ENCODE results near the gene ARMC2.
"Not testable (repeated sequence)": the region's sequence is repeated elsewhere in the genome, so short reads cannot be mapped to it uniquely, and the experiment has no call there.

Gene ARMC2

DNA sequence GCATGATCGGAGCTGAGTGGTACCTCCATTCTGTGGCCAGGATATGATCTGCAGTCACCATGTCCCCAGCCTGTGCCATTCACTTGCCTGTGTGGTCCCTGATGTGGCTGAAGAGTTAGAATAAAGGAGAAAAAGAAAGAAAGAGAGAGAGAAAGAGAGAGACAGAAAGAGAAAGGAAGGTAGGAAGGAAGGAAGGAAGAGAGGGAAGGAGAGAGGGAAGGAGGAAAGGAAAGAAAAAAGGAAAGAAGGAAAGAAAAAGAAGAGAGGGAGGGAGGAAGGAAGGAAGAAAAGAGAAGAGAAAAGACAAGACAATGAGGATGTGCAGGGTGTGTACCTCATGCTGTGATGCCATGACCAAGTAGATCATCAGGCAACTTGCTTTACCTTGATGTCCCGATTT is 22.1 kb downstream of the ARMC2 start:
- DNase-seq (ENCODE audit: low spot score), result no peak

GRCh38 chr6:108872141-108872557 is 23.9 kb downstream of the ARMC2 start:
- no peak for DNase-seq (ENCODE audit: low spot score)

GRCh38 chr6:108872575-108872974 is 24.4 kb downstream of the ARMC2 start:
- DNase-seq (ENCODE audit: low spot score), result no peak

- no peak for DNase-seq (ENCODE audit: low spot score)
Measured at GRCh38 chr6:108873251-108873650, 25.0 kb downstream of the ARMC2 start.

- no peak for DNase-seq (ENCODE audit: low spot score)
Measured at GRCh38 chr6:108873971-108874370, 25.7 kb downstream of the ARMC2 start.

DNA sequence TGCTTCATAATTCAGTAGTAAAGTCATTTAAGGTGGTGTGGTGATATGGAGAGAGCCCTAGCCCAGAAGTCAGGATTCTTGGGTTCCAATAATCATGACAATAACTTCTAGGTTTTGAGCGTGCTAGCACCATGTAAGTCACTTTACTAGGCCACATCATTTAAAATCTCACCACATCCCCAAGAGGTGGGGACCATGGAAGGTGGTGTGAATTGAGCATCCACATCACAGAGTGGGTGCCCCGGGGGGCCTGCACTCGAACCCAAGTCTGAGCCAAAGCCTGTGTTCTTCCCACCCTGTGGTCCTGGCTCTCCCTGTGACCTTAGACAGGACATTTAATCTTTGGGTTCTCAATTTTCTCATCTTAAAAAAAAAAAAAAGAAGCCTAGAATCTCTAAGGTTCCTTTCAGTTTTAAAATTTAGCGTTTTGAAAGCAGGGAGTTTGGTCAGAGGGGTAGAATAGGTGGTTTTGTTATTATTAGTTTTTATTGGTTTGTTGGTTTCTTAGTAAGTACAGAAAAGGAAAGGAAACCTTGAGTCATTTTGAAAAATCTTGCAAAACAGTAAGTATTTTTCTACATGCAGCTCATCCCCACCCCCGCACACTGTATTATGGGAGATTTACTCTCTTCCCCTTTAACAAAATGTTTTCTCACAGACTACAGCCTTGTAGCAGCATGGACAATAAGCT is 26.4 kb downstream of the ARMC2 start:
- no peak for DNase-seq (ENCODE audit: low spot score)

- DNase-seq (ENCODE audit: low spot score), result no peak
Measured at GRCh38 chr6:108875161-108875555, 26.9 kb downstream of the ARMC2 start.

GRCh38 chr6:108877046-108877751 is 29.0 kb downstream of the ARMC2 start:
- no peak for DNase-seq (ENCODE audit: low spot score)

DNA sequence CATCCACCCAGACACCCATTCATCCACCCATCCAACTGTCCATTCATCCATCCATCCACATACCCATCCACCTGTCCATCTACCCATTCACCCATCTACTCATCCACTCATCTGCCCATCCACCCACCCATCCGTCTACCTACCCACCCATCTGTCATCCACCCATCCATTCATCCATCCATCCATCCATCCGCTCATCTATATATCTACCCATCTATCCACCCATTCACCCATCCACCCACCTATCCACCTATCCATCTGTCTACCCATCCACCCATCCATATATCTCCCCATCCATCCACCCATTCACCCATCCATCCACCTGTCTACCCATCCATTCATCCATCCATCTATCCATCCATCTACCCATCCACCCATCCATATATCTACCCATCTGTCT is 30.7 kb downstream of the ARMC2 start:
- DNase-seq (ENCODE audit: low spot score), result no peak

GRCh38 chr6:108883172-108883571 is 35.0 kb downstream of the ARMC2 start:
- DNase-seq (ENCODE audit: low spot score), result no peak

- no peak for DNase-seq (ENCODE audit: low spot score)
Measured at GRCh38 chr6:108884211-108885059, 36.2 kb downstream of the ARMC2 start.

DNA sequence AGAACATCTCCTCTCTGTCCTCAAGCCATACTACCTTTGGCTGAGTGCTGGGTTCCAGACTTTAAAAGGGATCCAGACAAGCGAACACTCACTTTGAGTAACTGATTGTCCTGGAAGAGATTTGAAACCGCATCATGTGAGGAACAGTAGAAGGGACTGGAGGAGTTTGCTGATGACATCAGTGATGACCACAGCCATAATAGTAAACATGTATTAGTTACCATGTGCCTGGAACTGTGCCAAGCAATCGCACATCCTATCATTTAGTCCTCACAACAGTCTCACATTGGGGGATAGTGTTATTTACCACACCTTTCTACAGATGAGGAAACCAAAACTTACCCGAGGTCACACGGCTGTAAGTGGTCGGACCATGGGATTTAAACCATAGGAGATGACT is 39.8 kb downstream of the ARMC2 start:
- DNase-seq (ENCODE audit: low spot score), result no peak

DNA sequence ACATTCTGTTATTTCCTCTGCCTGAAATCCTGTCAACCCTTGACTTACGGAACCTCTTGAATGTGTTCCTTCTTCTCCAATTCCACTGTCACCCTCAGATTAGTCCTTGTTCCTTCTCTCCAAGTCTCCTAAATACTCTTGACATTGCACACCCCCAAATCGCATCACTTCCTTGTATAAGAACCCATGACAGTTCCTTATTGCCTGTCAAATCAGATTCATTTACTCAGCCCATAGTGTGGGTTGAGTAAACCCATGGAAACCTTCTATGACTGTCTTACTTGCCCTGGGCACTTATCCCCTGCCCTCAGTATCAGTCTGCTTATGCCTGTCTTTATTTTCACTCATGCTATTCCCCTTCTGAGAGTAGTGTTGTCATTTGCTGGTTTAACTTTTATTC is 40.5 kb downstream of the ARMC2 start:
- no peak for DNase-seq (ENCODE audit: low spot score)

DNA sequence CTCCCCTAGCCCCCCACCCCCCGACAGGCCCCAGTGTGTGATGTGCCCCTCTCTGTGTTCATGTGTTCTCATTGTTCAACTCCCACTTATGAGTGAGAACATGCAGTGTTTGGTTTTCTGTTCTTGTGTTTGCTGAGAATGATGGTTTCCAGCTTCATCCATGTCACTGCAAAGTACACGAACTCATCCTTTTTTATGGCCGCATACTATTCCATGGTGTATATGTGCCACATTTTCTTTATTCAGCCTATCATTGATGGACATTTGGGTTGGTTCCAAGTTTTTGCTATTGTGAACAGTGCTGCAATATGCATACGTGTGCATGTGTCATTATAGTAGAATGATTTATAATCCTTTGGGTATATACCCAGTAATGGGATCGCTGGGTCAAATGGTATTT is 42.7 kb downstream of the ARMC2 start:
- DNase-seq (ENCODE audit: low spot score), result not testable (repeated sequence)

- DNase-seq (ENCODE audit: low spot score), result no peak
Measured at GRCh38 chr6:108895571-108895970, 47.3 kb downstream of the ARMC2 start.

DNA sequence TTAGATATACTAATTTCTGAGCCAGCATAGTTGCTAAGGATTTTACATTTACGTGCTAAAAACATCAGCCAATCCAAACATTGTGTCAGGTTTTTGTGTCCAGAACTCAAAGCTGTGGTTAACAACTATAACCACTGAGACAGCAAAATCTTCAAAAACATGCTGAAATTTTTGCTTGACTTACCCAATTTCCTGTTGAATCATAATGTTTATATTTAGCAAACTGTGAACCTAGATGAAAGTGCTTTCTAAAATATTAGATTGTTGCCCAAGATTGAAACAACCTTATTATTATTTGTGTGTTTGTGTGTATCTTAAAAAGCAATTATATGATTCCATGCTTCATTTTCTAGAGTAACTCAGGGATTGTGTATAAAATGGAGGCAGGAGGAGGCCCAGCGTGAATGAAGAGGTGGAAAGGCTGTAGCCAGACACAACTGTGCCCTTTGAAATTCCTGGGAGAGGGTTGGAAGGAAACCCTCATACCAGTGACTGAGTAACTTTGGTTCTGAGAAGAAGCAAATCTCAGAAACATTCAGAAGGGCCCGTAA is 48.0 kb downstream of the ARMC2 start:
- DNase-seq (ENCODE audit: low spot score), result no peak

- DNase-seq (ENCODE audit: low spot score), result peak; percentile 31
Measured at GRCh38 chr6:108897371-108897770, 49.1 kb downstream of the ARMC2 start.

DNA sequence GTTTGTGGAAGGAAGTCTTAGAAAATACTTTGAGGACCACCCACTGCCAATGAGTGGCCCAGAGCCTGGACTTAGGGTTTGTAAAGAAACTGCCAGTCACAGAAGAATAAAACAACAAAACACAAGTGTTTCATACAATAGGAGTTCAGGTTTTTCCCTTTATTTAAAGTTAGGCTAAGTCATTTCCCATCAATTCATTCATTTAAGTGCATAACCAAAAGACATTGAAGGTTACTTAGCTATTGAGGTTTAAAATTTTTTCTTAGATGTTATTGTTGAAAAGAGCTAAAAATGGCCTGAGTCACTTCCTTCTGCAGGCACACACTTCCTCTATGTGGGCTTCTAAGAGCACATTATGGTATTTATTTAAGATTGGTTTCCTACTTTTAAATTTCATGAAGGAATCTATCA is 54.2 kb downstream of the ARMC2 start:
- peak; percentile 30 for DNase-seq (ENCODE audit: low spot score)

GRCh38 chr6:108903796-108904195 is 55.6 kb downstream of the ARMC2 start:
- no peak for DNase-seq (ENCODE audit: low spot score)

DNA sequence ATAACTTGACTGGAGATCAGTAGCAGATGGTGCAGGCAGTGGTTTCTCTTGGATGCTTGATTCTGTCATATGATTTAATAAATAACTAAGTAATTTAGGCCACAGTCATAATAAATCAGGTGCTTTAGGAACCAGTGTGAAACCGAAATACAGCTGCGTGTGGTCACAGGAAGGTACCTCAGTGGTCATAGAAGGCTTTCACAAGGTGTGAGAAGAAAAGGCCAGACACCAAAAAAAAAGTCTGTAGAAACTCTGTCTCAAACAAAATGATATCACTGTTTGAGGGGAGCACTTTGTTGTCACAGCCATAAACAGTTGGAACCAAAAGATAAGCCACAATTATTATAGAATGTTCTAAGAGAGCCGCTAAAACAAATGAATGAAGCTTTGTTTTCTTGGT is 56.5 kb downstream of the ARMC2 start:
- no peak for DNase-seq (ENCODE audit: low spot score)

DNA sequence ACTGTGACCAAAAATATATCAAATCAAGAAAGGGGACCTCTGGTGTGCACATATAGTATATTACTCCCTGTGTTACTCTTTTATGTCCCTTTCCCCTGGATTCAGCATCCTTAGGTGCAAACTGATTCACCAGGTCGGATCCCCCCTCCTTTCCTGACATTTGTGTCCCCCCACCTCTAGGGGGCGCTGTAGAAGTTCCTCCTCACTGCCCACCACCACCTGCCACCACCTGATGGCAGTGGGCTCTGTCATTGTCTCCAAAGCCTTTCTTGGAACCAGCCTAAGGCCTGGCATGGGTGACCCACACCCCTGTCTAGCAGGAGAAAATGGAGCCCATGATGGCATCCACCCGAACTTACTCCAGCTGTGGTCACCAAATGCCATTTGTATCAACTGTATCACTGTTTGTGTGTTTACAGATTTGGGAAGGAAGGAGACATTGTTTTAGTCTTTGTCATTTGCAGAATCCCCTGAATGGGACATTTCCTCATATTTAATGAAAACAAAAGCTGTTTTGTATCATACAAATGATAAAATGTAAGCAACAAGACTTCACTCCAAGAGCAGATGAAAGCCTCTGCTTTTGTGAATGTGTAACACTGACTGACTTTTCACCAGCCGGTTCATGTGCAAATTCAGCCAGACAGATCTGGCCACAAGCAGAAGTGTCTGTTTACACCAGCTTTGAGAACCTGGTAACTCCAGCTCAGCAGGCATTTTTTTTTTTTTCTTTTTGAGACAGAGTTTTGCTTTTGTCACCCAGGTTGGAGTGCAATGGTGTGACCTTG is 66.2 kb downstream of the ARMC2 start:
- peak; percentile 24 for DNase-seq (ENCODE audit: low spot score)

DNA sequence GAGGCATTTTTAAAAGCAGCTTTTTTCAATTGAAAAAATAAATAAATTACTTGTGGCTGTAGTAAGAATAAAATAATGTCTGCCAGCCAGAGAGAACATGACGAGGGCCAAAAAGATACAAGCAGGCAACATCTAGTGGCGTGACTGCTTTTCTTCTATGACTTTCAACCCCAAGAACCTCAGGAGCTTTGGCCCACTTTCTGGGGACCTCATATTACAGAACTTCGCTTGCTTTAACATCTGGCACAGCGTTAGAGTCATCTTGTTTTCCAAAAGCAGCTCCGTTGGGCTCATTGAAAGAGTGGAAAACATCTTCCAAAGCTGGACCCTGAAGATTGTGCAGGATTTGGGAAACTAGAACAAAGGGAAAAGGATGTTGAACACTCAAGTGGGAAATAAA is 67.0 kb downstream of the ARMC2 start:
- no peak for DNase-seq (ENCODE audit: low spot score)
